Stimulated activated CD8-positive, alpha-beta memory T cell treated with anti-CD3 and anti-CD28 coated beads, Interleukin-4, amount 100 ng/mL, for 1 hour (primary cell): ENCODE measurements around the gene SPECC1.
"Not testable (repeated sequence)": the region's sequence is repeated elsewhere in the genome, so short reads cannot be mapped to it uniquely, and the experiment has no call there.

ENCODE experiments used
- DNase-seq, 2 donors: peaks; one replicate each; pipeline ENCODE4 v3.0.0-alpha.2; 2020; ENCODE audit warnings: low read depth in 2 of 2, low spot score in 1 of 2

Gene SPECC1

GRCh38 chr17:20230924-20231323, 221.8 kb downstream of the SPECC1 start:
- no peak for DNase-seq

DNA sequence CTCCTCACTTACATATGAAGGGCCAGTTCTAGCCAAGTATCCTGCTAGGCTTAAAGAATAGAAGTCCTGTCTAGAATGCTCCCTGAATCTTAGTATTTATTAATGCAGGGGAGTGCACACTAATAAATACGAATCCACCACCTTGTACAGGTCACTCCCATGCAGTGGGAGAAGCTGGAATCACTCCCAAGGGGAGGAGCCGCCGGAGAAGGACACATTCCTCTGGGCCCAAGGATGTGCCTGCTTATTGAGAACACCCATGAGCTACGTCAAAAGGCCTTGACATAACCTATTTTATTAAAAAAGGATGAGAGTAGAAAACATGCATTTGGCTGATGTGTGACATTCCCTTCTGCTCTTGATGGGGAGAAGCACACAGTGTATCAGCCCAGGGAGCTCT, 223.5 kb downstream of the SPECC1 start:
- no peak for DNase-seq

GRCh38 chr17:20234276-20234675, 225.1 kb downstream of the SPECC1 start:
- DNase-seq = peak in 1 of 2 donors; percentile 4

- DNase-seq = no peak
Measured at GRCh38 chr17:20235747-20236146, 226.6 kb downstream of the SPECC1 start.

GRCh38 chr17:20236578-20237227, 227.5 kb downstream of the SPECC1 start:
- no peak for DNase-seq

GRCh38 chr17:20239776-20240175, 230.6 kb downstream of the SPECC1 start:
- DNase-seq = not testable (repeated sequence)

DNA sequence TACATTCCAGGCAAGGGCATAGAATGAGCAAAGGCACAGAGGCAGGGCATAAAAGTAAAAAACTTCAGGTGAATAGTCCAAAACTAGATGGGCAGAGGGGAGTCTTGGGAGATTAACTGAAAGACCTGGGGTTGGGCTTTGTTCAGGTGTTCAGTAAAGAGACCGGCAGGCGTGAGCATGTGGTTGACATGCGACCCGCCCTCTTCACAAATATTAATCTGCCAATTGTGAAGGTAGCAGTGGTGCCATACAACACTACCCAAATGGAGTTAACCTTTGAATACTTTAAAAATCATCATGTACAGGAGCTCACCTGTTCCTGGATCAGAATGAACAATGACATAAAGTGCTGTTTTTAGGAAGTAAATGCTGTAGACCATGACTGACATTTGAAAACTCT, 232.7 kb downstream of the SPECC1 start:
- no peak for DNase-seq

GRCh38 chr17:20242271-20242670, 233.1 kb downstream of the SPECC1 start:
- DNase-seq = no peak

DNA sequence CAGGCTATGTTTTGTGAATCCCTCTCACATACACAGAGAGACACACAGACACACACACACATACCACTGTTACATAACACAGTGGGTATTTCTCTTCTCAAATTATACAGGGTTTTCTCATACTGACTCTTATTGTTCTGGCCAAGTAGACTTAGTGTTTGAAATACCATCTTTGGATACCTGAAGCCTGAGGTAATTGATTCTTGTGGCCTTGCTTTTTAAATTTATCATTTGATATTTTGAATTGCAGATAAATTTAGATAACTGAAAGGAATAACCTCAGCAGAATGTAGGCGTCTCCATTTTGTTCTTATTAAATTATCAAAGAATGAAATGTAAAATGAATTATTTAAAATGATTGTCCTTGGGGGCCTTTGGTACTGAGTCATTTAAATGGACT, 234.4 kb downstream of the SPECC1 start:
- DNase-seq = no peak

- DNase-seq = no peak
Measured at GRCh38 chr17:20244671-20245070, 235.5 kb downstream of the SPECC1 start.

- DNase-seq = no peak
Measured at GRCh38 chr17:20246692-20247091, 237.5 kb downstream of the SPECC1 start.

- DNase-seq = no peak
Measured at GRCh38 chr17:20253323-20253722, 244.2 kb downstream of the SPECC1 start.

- no peak for DNase-seq
Measured at GRCh38 chr17:20254541-20254940, 245.4 kb downstream of the SPECC1 start.

DNA sequence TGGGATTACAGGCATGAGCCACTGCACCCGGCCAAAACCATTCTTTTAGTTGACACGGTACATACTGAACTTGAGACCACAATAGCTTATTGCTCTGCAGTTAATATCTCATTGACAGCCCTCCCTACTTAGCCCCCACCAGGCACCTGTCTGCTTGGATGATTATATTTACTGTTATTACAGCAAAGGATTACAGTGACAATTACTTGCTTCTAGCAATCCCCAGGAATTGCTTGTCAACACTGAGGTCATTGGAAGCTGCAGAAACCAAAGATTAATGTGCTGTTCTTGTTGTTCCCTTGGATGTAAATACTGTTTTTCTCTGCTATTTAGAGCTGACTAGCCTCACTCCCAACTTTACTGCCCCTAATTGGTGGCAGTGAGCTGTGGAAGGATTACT, 247.0 kb downstream of the SPECC1 start:
- no peak for DNase-seq

DNA sequence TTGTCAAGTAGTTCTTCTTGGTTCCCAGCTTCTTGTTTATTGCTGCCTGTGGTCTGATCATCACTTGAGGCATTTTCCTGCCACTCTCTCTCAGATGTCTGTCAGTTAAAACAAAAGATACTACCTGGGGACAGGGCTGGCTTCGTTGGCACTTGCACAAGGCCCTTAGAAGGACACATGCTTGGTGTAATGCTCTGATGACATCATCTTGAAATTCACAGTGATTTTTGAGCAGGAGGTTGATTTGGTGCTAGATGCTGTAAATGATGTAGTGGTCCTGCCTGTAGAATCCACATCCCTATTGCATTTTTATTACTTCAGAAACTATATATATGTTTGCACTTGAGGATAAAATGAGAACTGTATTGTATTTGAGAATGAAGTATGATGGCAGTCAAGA, 247.8 kb downstream of the SPECC1 start:
- no peak for DNase-seq

DNA sequence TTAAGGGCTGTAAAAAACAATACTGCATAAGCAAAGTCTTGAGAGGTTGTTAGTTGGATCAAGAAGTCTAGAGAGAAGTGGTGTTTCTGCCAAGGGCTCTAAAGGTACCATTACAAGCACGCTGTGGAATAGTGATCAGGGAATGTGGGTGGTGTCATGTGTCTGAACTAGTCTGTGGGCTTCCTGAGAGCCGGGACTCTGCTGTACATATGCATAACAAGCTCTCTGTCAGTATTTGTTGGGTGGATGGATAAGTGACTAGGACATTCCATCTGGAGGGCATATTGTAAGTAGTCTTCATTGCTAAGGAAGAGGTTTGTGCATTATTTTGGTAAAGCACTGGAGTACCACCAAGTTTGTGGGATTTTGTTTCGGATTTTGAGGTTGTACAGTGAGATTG, 248.6 kb downstream of the SPECC1 start:
- DNase-seq = no peak

GRCh38 chr17:20259668-20260067, 250.5 kb downstream of the SPECC1 start:
- no peak for DNase-seq

- no peak for DNase-seq
Measured at GRCh38 chr17:20260268-20260667, 251.1 kb downstream of the SPECC1 start.

GRCh38 chr17:20262226-20263114, 253.3 kb downstream of the SPECC1 start:
- no peak for DNase-seq

GRCh38 chr17:20263115-20263433, 253.9 kb downstream of the SPECC1 start:
- DNase-seq = not testable (repeated sequence)

DNA sequence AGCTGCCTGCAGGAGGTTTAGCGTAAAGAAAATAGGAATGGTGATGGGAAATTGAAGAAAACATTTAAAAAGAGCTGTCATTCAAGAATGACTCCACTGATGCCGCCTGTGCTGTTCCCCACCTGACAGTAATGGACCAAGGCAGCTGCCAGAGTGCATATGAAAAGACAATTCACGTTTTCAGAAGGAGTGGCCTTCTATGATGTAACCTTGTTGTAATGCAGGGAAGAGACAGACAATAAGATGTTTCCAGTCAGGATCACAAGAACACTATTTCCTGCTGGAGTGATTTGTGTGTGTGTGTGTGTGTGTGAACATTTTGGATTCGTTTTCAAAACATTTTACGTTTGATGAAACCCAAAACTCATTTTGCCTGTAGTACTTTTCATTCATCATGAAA, 254.4 kb downstream of the SPECC1 start:
- DNase-seq = no peak

DNA sequence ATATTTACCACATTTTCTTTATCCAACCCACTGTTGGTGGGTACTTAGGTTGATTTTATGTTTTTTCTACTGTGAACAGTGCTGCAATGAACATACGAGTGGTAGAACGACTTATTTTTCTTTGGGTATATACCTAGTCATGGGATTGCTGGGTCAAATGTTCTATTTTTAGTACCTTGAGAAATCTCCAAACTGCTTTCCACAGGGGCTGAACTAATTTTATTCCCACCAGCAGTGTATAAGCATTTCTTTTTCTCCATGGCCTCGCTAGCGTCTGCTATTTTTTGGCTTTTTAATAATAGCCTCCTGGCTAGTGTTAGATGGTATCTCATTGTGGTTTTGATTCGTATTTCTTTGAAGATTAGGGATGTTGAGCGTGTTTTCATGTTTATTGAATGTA, 255.8 kb downstream of the SPECC1 start:
- DNase-seq = no peak
